GM18867 (cell line): ENCODE data around the gene FAM3D.
"Not testable (repeated sequence)": the region's sequence is repeated elsewhere in the genome, so short reads cannot be mapped to it uniquely, and the experiment has no call there.

Source experiments
- ATAC-seq: cut with Tn5 transposase; IDR thresholded peaks from one replicate; pipeline ENCODE4 v1.9.1; 2021; ENCODE audit warnings: mild to moderate bottlenecking, moderate library complexity; ENCODE audit not compliant: unreplicated experiment

FAM3D gene

DNA sequence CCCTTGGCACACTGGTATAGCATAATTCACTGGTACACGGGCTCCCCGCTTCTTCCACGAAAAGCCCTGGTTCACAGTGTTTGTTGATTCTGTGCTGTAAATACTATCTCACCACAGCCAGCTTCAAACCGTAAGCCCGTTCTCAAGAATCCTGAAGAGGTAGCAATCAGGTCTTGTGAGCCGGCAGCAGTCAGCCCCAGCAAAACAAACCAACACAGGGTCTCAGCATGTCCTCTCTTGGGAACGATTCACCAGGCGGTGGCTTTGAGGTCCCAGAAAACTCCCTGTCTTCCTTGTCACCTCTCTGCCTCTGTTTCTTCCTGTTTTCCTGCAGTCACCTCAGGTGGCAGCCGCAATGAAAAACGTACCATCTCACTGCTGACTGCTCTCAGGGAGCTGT lies 19.1 kb upstream of the FAM3D start:
- ATAC-seq: no peak

- ATAC-seq: no peak
Measured at GRCh38 chr3:58683466-58683865, 16.9 kb upstream of the FAM3D start.

- no peak for ATAC-seq
Measured at GRCh38 chr3:58683001-58683458, 16.5 kb upstream of the FAM3D start.

DNA sequence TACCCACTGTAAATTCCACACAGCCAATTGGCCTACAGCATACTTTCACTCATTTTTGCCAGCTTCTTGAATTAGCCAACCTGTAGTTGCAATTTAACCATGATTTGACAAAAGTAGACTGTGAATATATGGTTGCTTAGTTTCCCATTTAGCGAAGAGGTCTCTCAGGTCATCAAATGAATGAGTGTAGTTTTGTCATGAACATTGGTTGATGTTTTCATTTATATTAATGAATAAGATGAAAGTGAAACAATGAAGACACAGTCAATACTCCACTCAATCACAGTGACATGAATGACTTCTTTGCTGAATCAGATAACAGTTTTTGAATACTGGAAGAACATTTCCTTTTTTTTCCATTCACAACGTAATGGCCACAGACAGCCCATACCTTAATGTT lies 15.3 kb upstream of the FAM3D start:
- ATAC-seq: no peak

- ATAC-seq: no peak
Measured at GRCh38 chr3:58680879-58681525, 14.4 kb upstream of the FAM3D start.

DNA sequence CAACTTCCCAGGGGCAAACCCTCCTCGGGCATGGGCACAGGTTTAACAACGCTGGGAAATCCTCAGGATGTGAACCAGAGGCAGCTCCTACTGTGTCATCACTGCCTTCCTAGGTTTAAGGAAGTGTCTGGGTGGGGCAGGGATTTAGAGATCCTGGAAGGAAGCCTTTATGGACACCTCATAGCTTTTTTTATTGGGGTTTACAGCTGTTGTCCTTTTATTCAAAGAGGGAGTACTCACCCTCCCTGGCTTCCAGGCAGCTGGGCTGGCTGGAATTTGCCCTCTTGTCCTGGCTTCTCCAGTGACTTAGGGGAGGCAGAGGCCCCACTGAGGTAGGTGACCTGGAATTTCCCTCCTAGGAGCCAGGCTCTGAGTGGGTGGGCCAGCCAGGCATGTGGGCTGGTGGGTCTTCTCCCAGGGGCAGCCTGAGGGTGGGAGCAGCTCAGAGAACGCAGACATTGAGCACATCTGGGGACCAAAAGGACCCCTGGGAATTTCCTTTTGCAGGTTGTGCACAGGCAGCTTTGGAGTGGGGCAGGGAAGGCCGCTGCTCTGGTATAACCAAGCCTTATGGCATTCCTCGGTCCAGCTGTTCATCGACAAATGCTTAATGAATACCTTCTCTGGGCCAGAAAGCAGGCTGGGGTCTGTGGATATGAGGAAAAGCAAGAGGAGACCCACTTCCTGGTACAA lies 13.5 kb upstream of the FAM3D start:
- ATAC-seq: no peak

DNA sequence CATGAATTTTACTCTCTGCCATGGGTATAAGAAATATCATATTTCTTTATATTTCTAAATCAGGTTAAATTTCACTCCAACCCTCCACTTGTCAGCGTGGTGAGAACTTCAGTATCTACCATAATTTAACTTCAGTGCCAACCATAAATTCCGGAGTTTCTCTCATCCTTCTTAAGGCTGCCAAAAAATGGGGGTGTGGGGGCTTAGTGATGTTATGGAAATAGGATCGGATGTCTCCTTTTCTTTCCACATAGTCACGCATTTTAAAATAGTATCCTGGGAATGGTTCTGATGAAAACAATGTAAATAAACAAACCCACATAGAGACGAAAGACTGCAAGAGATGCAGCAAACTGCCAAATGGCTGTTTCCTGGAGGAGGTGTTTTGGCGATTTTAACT lies 12.9 kb upstream of the FAM3D start:
- ATAC-seq: no peak

- not testable (repeated sequence) for ATAC-seq
Measured at GRCh38 chr3:58678177-58678970, 11.8 kb upstream of the FAM3D start.

DNA sequence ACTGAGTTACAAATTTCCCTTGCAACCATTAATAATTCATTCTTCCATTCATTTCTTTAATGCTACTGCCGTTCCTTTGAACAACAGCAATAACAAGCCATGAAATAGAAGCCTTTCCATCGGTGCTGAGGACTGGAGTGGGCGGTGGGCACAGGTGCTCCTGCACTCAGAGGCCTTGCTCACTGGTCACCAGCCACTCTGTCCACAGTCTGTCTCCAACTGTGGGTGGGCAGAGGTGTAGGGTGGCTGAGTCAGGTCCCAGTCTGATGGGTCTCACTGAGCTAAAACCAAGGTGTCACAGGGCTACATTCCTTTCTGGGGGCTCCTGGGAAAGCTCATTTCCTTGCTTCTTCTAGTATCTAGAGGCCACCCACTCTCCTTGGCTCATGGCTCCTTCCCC lies 6.3 kb upstream of the FAM3D start:
- no peak for ATAC-seq

DNA sequence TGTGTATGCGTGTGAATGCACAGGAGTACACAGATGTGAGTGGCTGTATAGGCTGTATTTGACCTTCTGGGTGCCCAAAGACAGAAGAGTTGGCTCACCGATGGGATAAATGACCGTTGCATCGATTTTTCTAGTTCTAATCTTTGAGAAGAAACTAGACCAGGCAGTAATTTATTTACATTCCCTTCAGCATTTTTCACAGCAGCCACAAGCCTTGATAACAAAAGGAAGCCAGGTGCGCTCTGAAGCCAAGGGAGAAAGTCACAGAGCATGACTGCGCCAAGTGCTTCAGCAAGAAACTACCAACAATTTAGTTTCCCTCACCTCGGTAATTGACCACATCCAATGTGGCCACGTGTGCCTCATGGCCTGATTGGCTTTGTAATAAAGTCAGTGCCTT lies 5.9 kb upstream of the FAM3D start:
- ATAC-seq: no peak

- ATAC-seq: no peak
Measured at GRCh38 chr3:58670506-58671135, 4.0 kb upstream of the FAM3D start.

DNA sequence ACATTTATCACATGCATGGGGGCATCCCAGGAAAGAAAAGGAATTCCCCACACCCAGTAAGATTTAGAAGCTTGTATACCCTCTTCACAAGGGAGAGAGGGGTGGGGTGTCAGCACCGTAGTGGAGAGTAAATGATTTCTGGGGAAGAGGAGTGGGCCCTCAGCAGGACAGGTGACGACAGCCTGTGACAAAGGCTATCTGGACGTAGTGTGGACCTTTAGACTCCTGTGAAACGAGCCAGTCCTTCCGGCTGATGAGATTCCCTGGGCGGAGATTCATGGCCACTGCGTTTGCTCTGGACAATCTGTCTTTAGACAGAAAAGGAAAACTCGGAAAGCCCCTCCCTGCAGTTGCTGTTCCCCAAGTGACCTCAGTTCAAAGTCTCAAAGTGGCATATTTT lies 1.7 kb upstream of the FAM3D start:
- no peak for ATAC-seq

- ATAC-seq: no peak
Measured at GRCh38 chr3:58667704-58668103, 1.1 kb upstream of the FAM3D start.

DNA sequence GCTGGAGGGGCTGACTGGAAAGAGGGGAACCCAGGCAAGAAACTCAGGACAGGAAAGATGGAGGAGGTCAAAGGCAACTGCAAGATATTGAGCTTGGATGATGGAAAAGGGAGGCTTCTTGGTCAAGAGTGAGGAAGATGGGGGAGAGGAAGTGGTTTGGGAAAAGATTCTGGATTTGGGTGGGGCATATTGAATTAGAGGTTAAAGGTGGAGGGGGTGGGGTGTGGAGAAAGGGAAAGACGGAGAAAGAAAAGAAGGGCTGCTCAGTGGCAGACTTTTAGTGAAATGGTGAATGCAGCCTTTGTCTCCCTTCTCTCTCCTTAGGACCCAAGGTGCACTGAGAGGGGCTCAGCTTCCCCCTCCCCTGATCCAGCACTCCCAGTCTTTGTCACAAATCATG lies 655 bp upstream of the FAM3D start:
- ATAC-seq: no peak

DNA sequence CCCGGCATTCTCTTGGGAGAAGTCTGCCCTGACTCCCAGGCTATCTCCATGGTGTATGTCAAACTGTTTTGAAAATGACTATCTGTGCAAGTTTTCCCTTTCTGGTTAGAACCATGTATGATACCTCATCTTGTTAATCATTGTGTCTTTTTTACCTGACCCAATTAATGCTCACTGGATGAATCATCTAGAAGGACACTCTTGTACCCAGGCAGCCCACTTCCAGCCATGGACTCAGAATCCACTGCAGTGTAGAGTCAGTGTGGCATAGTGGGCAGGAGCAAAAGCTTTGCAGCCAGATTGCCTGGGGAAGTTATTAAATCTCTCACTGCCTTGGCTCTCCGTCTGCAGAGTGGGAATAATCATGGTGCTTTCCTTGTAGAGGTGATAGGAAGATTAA lies 1.2 kb downstream of the FAM3D start:
- no peak for ATAC-seq

DNA sequence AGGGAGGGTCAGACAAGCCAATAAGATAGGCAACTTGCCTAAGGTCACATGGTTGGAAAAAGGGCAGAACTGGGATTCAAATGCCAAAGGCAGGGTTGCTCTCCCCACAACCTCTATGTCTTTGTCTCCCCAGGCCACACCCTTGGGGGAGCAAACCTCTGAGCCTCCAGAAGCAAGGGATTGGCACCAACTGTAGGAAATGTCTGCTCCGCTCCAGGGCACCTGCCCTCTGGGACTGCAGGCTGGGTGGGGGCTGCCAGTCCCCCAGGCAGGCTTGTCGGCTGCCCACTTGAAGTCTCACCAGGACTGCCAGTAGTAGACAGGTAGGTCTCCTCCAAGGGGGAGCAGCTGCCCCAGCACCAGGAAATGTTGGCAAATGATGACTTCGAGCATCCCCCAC lies 2.0 kb downstream of the FAM3D start:
- ATAC-seq: no peak

GRCh38 chr3:58661836-58662420 lies 4.6 kb downstream of the FAM3D start:
- no peak for ATAC-seq

DNA sequence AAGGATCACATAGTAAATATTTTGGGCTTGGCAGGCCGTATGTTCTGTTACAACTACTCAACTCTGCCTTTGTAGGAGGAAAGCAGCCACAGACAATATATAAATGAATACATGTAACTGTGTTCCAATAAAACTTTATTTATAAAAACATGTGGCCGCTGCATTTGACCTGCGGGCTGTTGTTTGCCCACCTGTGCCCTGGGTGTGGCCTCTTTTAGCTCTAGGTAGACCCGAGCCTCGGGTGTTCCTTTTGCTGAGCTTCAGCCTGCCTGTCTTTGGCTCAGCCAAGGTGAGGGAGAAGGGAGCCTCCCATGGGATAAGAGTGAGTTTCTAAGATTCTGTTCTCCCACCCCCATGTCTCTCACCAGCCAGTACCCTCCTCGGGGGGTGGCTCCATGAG lies 5.6 kb downstream of the FAM3D start:
- no peak for ATAC-seq

DNA sequence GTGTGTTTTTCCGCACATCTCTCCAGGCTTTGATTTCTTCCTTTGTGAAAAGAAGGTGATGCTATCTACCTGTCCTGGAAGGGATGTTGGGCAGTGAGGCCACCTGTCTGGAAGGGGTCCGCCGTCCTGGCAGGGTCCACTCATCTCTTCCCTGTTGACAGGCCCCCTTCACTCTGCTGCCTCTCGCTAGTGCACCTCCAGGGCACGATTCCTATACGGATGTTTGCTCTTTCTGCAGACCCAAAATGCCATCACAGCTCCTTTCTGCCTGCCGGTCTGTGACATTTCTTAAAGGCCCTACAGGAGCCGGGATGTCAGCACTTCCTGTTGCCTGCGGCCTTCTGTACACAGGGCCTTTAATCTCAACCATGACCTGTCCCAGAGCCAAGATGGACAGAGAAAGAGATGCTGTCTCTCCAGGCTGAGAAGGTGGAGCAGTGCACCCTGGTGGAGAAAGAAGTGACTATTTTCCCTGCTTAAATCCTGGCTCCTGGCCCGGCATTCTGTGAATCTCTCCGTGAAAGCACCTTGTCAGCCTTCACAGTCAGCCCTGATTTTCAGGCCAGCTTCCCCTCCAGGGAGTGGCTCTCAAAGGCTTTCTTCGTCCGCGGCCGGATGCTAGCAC lies 7.4 kb downstream of the FAM3D start:
- ATAC-seq: no peak

DNA sequence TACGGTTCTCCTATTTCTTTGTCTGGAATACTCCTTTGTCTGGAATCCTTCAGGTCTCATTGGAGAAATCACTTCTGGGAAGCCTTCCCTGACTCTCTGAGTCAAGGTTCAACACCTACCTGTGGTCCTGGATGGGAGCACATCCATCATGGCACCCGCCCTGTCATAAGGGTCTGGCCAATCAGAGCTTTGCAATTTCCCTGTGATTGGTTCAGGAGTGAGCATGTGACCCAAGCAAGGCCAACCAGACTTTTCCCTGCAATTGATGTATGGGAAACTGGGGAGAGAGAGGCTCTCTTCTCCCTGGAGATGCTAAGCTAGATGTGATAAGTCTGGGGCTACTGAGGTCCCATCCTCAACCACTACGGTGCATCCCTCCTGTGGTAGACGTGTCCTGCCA lies 8.1 kb downstream of the FAM3D start:
- ATAC-seq: no peak
